Endodermal cell (in vitro differentiated cells): Measurements from ENCODE around the gene TTLL11. TPM values are rescaled to one million over a fixed set of nuclear protein-coding genes. Genes with fewer than 3 reads are reported as not detected.
A peak's percentile ranks its signal among the peaks of the same experiment; 100 is the strongest.

Experiments used
- DNase-seq: peaks from one replicate; pipeline ENCODE4 v3.0.0-alpha.2; 2017
- H3K27ac ChIP-seq: 2 replicates; pipeline ENCODE4 v1.5.1; 2013; ENCODE audit warnings: mild to moderate bottlenecking, low read depth, low read length, moderate library complexity
- H3K27me3 ChIP-seq: 2 replicates; pipeline ENCODE4 v1.6.1; 2013; ENCODE audit warnings: mild to moderate bottlenecking, low read length, moderate library complexity; ENCODE audit not compliant: insufficient read depth, control insufficient read depth, poor library complexity, severe bottlenecking
- H3K36me3 ChIP-seq: 2 replicates; pipeline ENCODE4 v1.7.0; 2013; ENCODE audit warnings: mild to moderate bottlenecking, low read length, moderate library complexity; ENCODE audit not compliant: control insufficient read depth, insufficient read depth
- H3K4me1 ChIP-seq: one replicate; pipeline ENCODE4 v1.7.0; 2013; ENCODE audit warnings: low read length; ENCODE audit not compliant: control insufficient read depth, insufficient read depth
- H3K4me3 ChIP-seq: 2 replicates; pipeline ENCODE4 v1.5.1; 2013; ENCODE audit warnings: mild to moderate bottlenecking, low read length, moderate library complexity
- H3K9ac ChIP-seq: 2 replicates; pipeline ENCODE4 v1.6.1; 2013; ENCODE audit warnings: mild to moderate bottlenecking, low read length, moderate library complexity; ENCODE audit not compliant: poor library complexity, severe bottlenecking; ENCODE audit errors: extremely low read depth
- H3K9me3 ChIP-seq: 2 replicates; pipeline ENCODE4 v1.6.1; 2013; ENCODE audit warnings: mild to moderate bottlenecking, low read length, moderate library complexity; ENCODE audit not compliant: control insufficient read depth
- H3K27ac Mint-ChIP-seq: 2 replicates; pipeline ENCODE4 v1.8.0; 2020; ENCODE audit warnings: mixed read lengths
- H3K27me3 Mint-ChIP-seq: 2 replicates; pipeline ENCODE4 v1.8.0; 2021; ENCODE audit warnings: mild to moderate bottlenecking, mixed read lengths; ENCODE audit not compliant: insufficient read depth
- H3K36me3 Mint-ChIP-seq: 2 replicates; pipeline ENCODE4 v1.8.0; 2020; ENCODE audit warnings: low read depth, mixed read lengths
- H3K4me1 Mint-ChIP-seq: 2 replicates; pipeline ENCODE4 v1.8.0; 2020; ENCODE audit warnings: mixed read lengths
- H3K4me3 Mint-ChIP-seq: 2 replicates; pipeline ENCODE4 v1.8.0; 2020; ENCODE audit warnings: mild to moderate bottlenecking, moderate library complexity, mixed read lengths
- H3K9me3 Mint-ChIP-seq: 2 replicates; pipeline ENCODE4 v1.8.0; 2020; ENCODE audit warnings: mild to moderate bottlenecking, mixed read lengths
- WGBS, 2 experiments: methylation state at CpG; one replicate each; pipeline versions ENCODE4 v1.1.5 to v1.1.7; 2013; ENCODE audit warnings: missing lambda C conversion rate in 2 of 2, mixed read lengths in 1 of 2; ENCODE audit not compliant: insufficient coverage in 1 of 2, insufficient read length in 1 of 2; 5-methylcytosine and 5-hydroxymethylcytosine counted together
- total RNA-seq, 2 donors: library from RNA; stranded (reverse); fragmentation: NEBNext Ultra II Directional in 1 of 2; extraction: Animal tissue kit (Norgen Biotek cat#: 25700) in 1 of 2; gene quantifications; 2 replicates in 1 of 2; 3 replicates in 1 of 2; pipeline ENCODE4 v1.2.1, GENCODE V29; 2021
- TF ChIP-seq, protein P1 (sequence below): fragments of 200-600 bp; sonication (generic); conservative IDR thresholded peaks from 2 replicates; pipeline ENCODE4 v1.5.0; 2021; ENCODE audit warnings: antibody characterized with exemption, mild to moderate bottlenecking

Gene TTLL11
- total RNA-seq, 2 donors from 2014 or later: 0.68 TPM; not detected in 1

- 84 to 92% methylated on average over 5 to 7 of the region's 7 CpGs for WGBS, 2 experiments
These were observed 76.8 kb downstream of the TTLL11 start for GRCh38 chr9:122016309-122016708.

GRCh38 chr9:122015170-122015821 lies 77.8 kb downstream of the TTLL11 start:
- H3K9me3 Mint-ChIP-seq: no peaks in the 10 kb centered on the region
- Histone ChIP-seq H3K4me3 (no peak overlapping the region), H3K27me3 (peaks cover 7% of the 10 kb centered on the region), H3K9ac (no peak overlapping the region), H3K4me1 (peaks cover 4% of the 10 kb centered on the region), H3K9me3 (no peaks in the 10 kb centered on the region), H3K27ac (peak overlapping the region; percentile 60), H3K36me3 (no peaks in the 10 kb centered on the region)
- peaks cover 10% of the 10 kb centered on the region for H3K27me3 Mint-ChIP-seq
- peaks cover 13% of the 10 kb centered on the region for H3K4me1 Mint-ChIP-seq
- TF ChIP-seq, protein P1, sequence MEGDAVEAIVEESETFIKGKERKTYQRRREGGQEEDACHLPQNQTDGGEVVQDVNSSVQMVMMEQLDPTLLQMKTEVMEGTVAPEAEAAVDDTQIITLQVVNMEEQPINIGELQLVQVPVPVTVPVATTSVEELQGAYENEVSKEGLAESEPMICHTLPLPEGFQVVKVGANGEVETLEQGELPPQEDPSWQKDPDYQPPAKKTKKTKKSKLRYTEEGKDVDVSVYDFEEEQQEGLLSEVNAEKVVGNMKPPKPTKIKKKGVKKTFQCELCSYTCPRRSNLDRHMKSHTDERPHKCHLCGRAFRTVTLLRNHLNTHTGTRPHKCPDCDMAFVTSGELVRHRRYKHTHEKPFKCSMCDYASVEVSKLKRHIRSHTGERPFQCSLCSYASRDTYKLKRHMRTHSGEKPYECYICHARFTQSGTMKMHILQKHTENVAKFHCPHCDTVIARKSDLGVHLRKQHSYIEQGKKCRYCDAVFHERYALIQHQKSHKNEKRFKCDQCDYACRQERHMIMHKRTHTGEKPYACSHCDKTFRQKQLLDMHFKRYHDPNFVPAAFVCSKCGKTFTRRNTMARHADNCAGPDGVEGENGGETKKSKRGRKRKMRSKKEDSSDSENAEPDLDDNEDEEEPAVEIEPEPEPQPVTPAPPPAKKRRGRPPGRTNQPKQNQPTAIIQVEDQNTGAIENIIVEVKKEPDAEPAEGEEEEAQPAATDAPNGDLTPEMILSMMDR: no peak
- H3K36me3 Mint-ChIP-seq: no peaks in the 10 kb centered on the region
- H3K4me3 Mint-ChIP-seq: no peak overlapping the region
- no peak for DNase-seq
- 88 to 93% methylated on average over 6 to 11 of the region's 11 CpGs for WGBS, 2 experiments
- no peak overlapping the region for H3K27ac Mint-ChIP-seq

More at GRCh38 chr9:122016309-122016708, 76.8 kb downstream of the TTLL11 start:
- H3K4me3 ChIP-seq: no peak overlapping the region
- H3K9me3 Mint-ChIP-seq: no peaks in the 10 kb centered on the region
- no peak overlapping the region for H3K27ac ChIP-seq
- H3K27me3 Mint-ChIP-seq: peaks cover 10% of the 10 kb centered on the region
- H3K36me3 Mint-ChIP-seq: no peaks in the 10 kb centered on the region
- H3K27me3 ChIP-seq: peaks cover 7% of the 10 kb centered on the region
- no peak overlapping the region for H3K9ac ChIP-seq
- peaks cover 13% of the 10 kb centered on the region for H3K4me1 Mint-ChIP-seq
- peaks cover 4% of the 10 kb centered on the region for H3K4me1 ChIP-seq
- TF ChIP-seq, protein P1: no peak
- no peak overlapping the region for H3K4me3 Mint-ChIP-seq
- H3K36me3 ChIP-seq: no peaks in the 10 kb centered on the region
- DNase-seq: no peak
- no peak overlapping the region for H3K27ac Mint-ChIP-seq
- no peaks in the 10 kb centered on the region for H3K9me3 ChIP-seq

- Histone ChIP-seq H3K4me1 (peaks cover 4% of the 10 kb centered on the region), H3K27ac (no peak overlapping the region), H3K9me3 (no peaks in the 10 kb centered on the region), H3K36me3 (no peaks in the 10 kb centered on the region), H3K9ac (no peak overlapping the region), H3K4me3 (no peak overlapping the region), H3K27me3 (peaks cover 22% of the 10 kb centered on the region)
- Mint-ChIP-seq H3K4me1 (peaks cover 13% of the 10 kb centered on the region), H3K27me3 (peaks cover 10% of the 10 kb centered on the region), H3K36me3 (no peaks in the 10 kb centered on the region), H3K9me3 (no peaks in the 10 kb centered on the region), H3K4me3 (no peak overlapping the region), H3K27ac (no peak overlapping the region)
- WGBS, 2 experiments: 89 to 100% methylated on average over 1 to 3 of the region's 4 CpGs
- TF ChIP-seq, protein P1: no peak
- DNase-seq: no peak
These were observed 81.2 kb downstream of the TTLL11 start for GRCh38 chr9:122011818-122012498.
